H1 (cell line): ENCODE measurements around the gene KCNJ12. TPM values are rescaled to one million over a fixed set of nuclear protein-coding genes. Genes with fewer than 3 reads are reported as not detected.

Experiments
- CTCF ChIA-PET: fragments of 300-600 bp; sonication (Branson Sonifier 250); formaldehyde crosslinking; loops from one replicate; lab custom pipeline; 2021; ENCODE audit not compliant: partially characterized antibody; lab: Charles Lee
- POLR2A ChIA-PET: fragments of 300-600 bp; sonication (Branson Sonifier 250); formaldehyde crosslinking; loops from one replicate; lab custom pipeline; 2021; ENCODE audit warnings: inconsistent platforms; ENCODE audit not compliant: partially characterized antibody; lab: Charles Lee
- DNase-seq, 2 experiments: peaks; one replicate each; pipeline versions ENCODE4 v3.0.0 to v3.0.0-alpha.2; 2010 to 2022; ENCODE audit warnings: low spot score in 2 of 2, low read depth in 1 of 2, mixed read lengths in 1 of 2
- FAIRE-seq: peaks from 2 replicates; lab custom pipeline; 2011; peaks lifted over from hg19 to GRCh38; lab: Jason Lieb, UNC
- H2AFZ ChIP-seq: 2 replicates; pipeline ENCODE4 v1.8.1; 2012; ENCODE audit warnings: low read length, inconsistent platforms
- H2AK5ac ChIP-seq: 2 replicates; pipeline ENCODE4 v1.6.1; 2013; ENCODE audit warnings: low read depth, low read length
- H2BK120ac ChIP-seq: replicated peaks from 2 replicates; pipeline ENCODE3; 2013; ENCODE audit warnings: low read depth, low read length, inconsistent platforms
- H2BK12ac ChIP-seq: 2 replicates; pipeline ENCODE4 v1.6.1; 2013; ENCODE audit warnings: low read depth, low read length
- H2BK15ac ChIP-seq: 2 replicates; pipeline ENCODE4 v1.6.1; 2013; ENCODE audit warnings: low read length
- H2BK20ac ChIP-seq: 2 replicates; pipeline ENCODE4 v1.6.1; 2013; ENCODE audit warnings: low read length
- H2BK5ac ChIP-seq: 2 replicates; pipeline ENCODE4 v1.6.1; 2013; ENCODE audit warnings: low read depth, low read length
- H3K14ac ChIP-seq: 2 replicates; pipeline ENCODE4 v1.6.1; 2013; ENCODE audit warnings: inconsistent platforms; ENCODE audit not compliant: insufficient read length
- H3K18ac ChIP-seq: 2 replicates; pipeline ENCODE4 v1.6.1; 2013; ENCODE audit warnings: low read length; ENCODE audit errors: extremely low read depth
- H3K23ac ChIP-seq: 2 replicates; pipeline ENCODE4 v1.6.1; 2013; ENCODE audit warnings: inconsistent platforms; ENCODE audit not compliant: insufficient read length
- H3K23me2 ChIP-seq: 2 replicates; pipeline ENCODE4 v1.6.1; 2013; ENCODE audit warnings: low read depth, low read length
- H3K27ac ChIP-seq: 2 replicates; pipeline ENCODE4 v1.6.1; 2011; ENCODE audit warnings: low read depth, low read length, inconsistent platforms
- H3K27me3 ChIP-seq, 4 experiments: replicated peaks in 1 of 4; 1 replicate in 1 of 4; 2 replicates in 3 of 4; pipeline versions ENCODE4 v1.6.1 to v1.8.1; 2011 to 2013; ENCODE audit warnings: low read length in 3 of 4, mild to moderate bottlenecking in 3 of 4, inconsistent platforms in 2 of 4, mixed read lengths in 2 of 4, moderate library complexity in 1 of 4; ENCODE audit not compliant: control insufficient read depth in 3 of 4, insufficient read depth in 3 of 4; ENCODE audit errors: extremely low read depth in 1 of 4
- H3K36me3 ChIP-seq, 4 experiments: 2 replicates each; pipeline versions ENCODE4 v1.6.1 to v1.8.1; 2011 to 2013; ENCODE audit warnings: mild to moderate bottlenecking in 4 of 4, low read length in 3 of 4, moderate library complexity in 2 of 4, control low read depth in 1 of 4, inconsistent platforms in 1 of 4; ENCODE audit not compliant: insufficient read depth in 4 of 4, control insufficient read depth in 2 of 4
- H3K4ac ChIP-seq: replicated peaks from 2 replicates; pipeline ENCODE3; 2013; ENCODE audit warnings: low read length, low read depth, mixed read lengths, inconsistent platforms; ENCODE audit not compliant: insufficient read length
- H3K4me1 ChIP-seq, 4 experiments: replicated peaks in 1 of 4; 1 replicate in 1 of 4; 2 replicates in 3 of 4; pipeline versions ENCODE4 v1.6.1 to v1.8.1; 2011 to 2013; ENCODE audit warnings: low read length in 3 of 4, inconsistent platforms in 2 of 4, mixed read lengths in 1 of 4; ENCODE audit not compliant: insufficient read depth in 4 of 4, control insufficient read depth in 3 of 4
- H3K4me2 ChIP-seq, 2 experiments: 2 replicates each; pipeline versions ENCODE4 v1.6.1 to v1.8.1; 2011 to 2013; ENCODE audit warnings: low read depth in 2 of 2, low read length in 2 of 2, control low read depth in 1 of 2, inconsistent platforms in 1 of 2, mild to moderate bottlenecking in 1 of 2; ENCODE audit not compliant: insufficient read depth in 1 of 2
- H3K4me3 ChIP-seq, 4 experiments: fragments of 200-600, 300-600 bp in 1 of 4; sonication (generic), shearing (Covaris generic), sonication (Bioruptor Twin) in 1 of 4; 2 replicates each; pipeline versions ENCODE4 v1.5.1 to v1.8.1; 2011 to 2016; ENCODE audit warnings: low read length in 4 of 4, low read depth in 3 of 4, control low read depth in 2 of 4, inconsistent platforms in 2 of 4, mild to moderate bottlenecking in 2 of 4, mixed read lengths in 1 of 4, moderate library complexity in 1 of 4; ENCODE audit not compliant: insufficient read depth in 2 of 4; ENCODE audit errors: extremely low read depth in 1 of 4
- H3K56ac ChIP-seq: replicated peaks from 2 replicates; pipeline ENCODE3; 2013; ENCODE audit warnings: low read depth, mild to moderate bottlenecking, mixed read lengths, low read length, inconsistent platforms; ENCODE audit not compliant: insufficient read length
- H3K79me1 ChIP-seq: 2 replicates; pipeline ENCODE4 v1.6.1; 2013; ENCODE audit warnings: low read depth, low read length, control low read depth
- H3K79me2 ChIP-seq, 2 experiments: 2 replicates each; pipeline versions ENCODE4 v1.6.1 to v1.8.1; 2012 to 2013; ENCODE audit warnings: low read length in 2 of 2, mild to moderate bottlenecking in 2 of 2, inconsistent platforms in 1 of 2; ENCODE audit not compliant: insufficient read depth in 2 of 2, control insufficient read depth in 1 of 2
- H3K9ac ChIP-seq, 4 experiments: replicated peaks in 1 of 4; 1 replicate in 1 of 4; 2 replicates in 3 of 4; pipeline versions ENCODE4 v1.6.1 to v1.8.1; 2011 to 2013; ENCODE audit warnings: low read depth in 3 of 4, low read length in 3 of 4, control low read depth in 2 of 4, mild to moderate bottlenecking in 2 of 4, moderate library complexity in 2 of 4, inconsistent platforms in 1 of 4; ENCODE audit errors: extremely low read depth in 1 of 4
- H3K9me3 ChIP-seq, 2 experiments: 2 replicates each; pipeline versions ENCODE4 v1.6.1 to v1.8.1; 2012 to 2013; ENCODE audit warnings: mild to moderate bottlenecking in 2 of 2, moderate library complexity in 2 of 2, control low read depth in 1 of 2, inconsistent platforms in 1 of 2, low read depth in 1 of 2, low read length in 1 of 2, mixed read lengths in 1 of 2; ENCODE audit not compliant: insufficient read depth in 2 of 2
- H4K20me1 ChIP-seq, 2 experiments: replicated peaks in 1 of 2; 2 replicates each; pipeline versions ENCODE3 to v1.8.1; 2011 to 2013; ENCODE audit warnings: inconsistent platforms in 2 of 2, low read length in 2 of 2, mild to moderate bottlenecking in 1 of 2; ENCODE audit not compliant: insufficient read depth in 2 of 2, control insufficient read depth in 1 of 2
- H4K5ac ChIP-seq: 2 replicates; pipeline ENCODE4 v1.6.1; 2013; ENCODE audit warnings: low read length, low read depth, mixed read lengths, inconsistent platforms; ENCODE audit not compliant: insufficient read length
- H4K8ac ChIP-seq: 2 replicates; pipeline ENCODE4 v1.8.0; 2013; ENCODE audit warnings: mild to moderate bottlenecking, moderate library complexity, low read length, inconsistent platforms; ENCODE audit not compliant: insufficient read depth; ENCODE audit errors: extremely low read depth
- H4K91ac ChIP-seq: replicated peaks from 2 replicates; pipeline ENCODE3; 2013; ENCODE audit warnings: low read length, mixed read lengths, inconsistent platforms; ENCODE audit not compliant: insufficient read length
- ASH2L ChIP-seq: fragments of 200-600, 300-600 bp; sonication (generic); IDR thresholded peaks from one replicate; pipeline ENCODE4 v1.7.1; 2017; ENCODE audit warnings: low read length
- ATF3 ChIP-seq: IDR thresholded peaks from 2 replicates; pipeline ENCODE4 v1.6.1; 2011; ENCODE audit warnings: low read depth, mild to moderate bottlenecking, low read length; ENCODE audit not compliant: insufficient read depth
- BACH1 ChIP-seq: IDR thresholded peaks from 2 replicates; pipeline ENCODE4 v1.6.1; 2012; ENCODE audit warnings: low read length, improper control_type of control experiment
- CTCF ChIP-seq, 3 experiments: IDR thresholded peaks; 1 replicate in 2 of 3; 2 replicates in 1 of 3; pipeline versions ENCODE4 v1.5.1 to v1.6.1; 2011; ENCODE audit warnings: low read length in 3 of 3, mild to moderate bottlenecking in 3 of 3, inconsistent platforms in 2 of 3, low read depth in 1 of 3, moderate library complexity in 1 of 3; ENCODE audit not compliant: insufficient read depth in 1 of 3; ENCODE audit errors: control extremely low read depth in 1 of 3
- HDAC6 ChIP-seq: IDR thresholded peaks from one replicate; pipeline ENCODE4 v1.7.1; 2012; ENCODE audit warnings: low read depth, mild to moderate bottlenecking, inconsistent platforms, low read length, moderate library complexity
- SIRT6 ChIP-seq: IDR thresholded peaks from one replicate; pipeline ENCODE4 v1.7.1; 2012; ENCODE audit warnings: low read length, inconsistent platforms
- SIX5 ChIP-seq: IDR thresholded peaks from 2 replicates; pipeline ENCODE4 v1.6.1; 2011; ENCODE audit warnings: mild to moderate bottlenecking, low read depth, low read length
- SP2 ChIP-seq: IDR thresholded peaks from 2 replicates; pipeline ENCODE4 v1.6.1; 2012; ENCODE audit warnings: mild to moderate bottlenecking, low read length, inconsistent platforms
- TEAD4 ChIP-seq: IDR thresholded peaks from 2 replicates; pipeline ENCODE4 v1.6.1; 2012; ENCODE audit warnings: low read depth, low read length, inconsistent platforms, mixed read lengths
- WGBS, 2 experiments: shearing (Covaris generic) in 1 of 2; methylation state at CpG; one replicate each; pipeline versions ENCODE4 v1.1.6 to v1.1.7; 2013 to 2015; ENCODE audit warnings: low lambda C conversion rate in 2 of 2, mixed read lengths in 2 of 2, inconsistent platforms in 1 of 2, low coverage in 1 of 2, missing lambda C conversion rate in 1 of 2; ENCODE audit not compliant: insufficient replicate concordance in 2 of 2, insufficient coverage in 1 of 2, insufficient read length in 1 of 2; ENCODE audit errors: extremely low coverage in 1 of 2, missing lambda C conversion rate in 1 of 2; 5-methylcytosine and 5-hydroxymethylcytosine counted together
- polyA plus RNA-seq, 7 experiments: library from polyadenylated mRNA; depleted of rRNA in 3 of 7; stranded (reverse) in 5 of 7; unstranded in 2 of 7; fragments of >200 nt in 5 of 7; fragments of 200-250 nt in 2 of 7; gene quantifications; 1 replicate in 5 of 7; 2 replicates in 1 of 7; 4 replicates in 1 of 7; pipeline versions ENCODE4 v1.2.1 to v1.2.3, GENCODE V29; 2011 to 2013; ENCODE audit warnings: missing spikeins in 2 of 7, mixed read lengths in 2 of 7
- total RNA-seq: library from RNA; stranded (reverse); fragmentation: NEBNext Ultra II Directional; extraction: Animal tissue kit (Norgen Biotek cat#: 25700); gene quantifications from 2 replicates; pipeline ENCODE4 v1.2.1, GENCODE V29; 2021

KCNJ12 gene
- total and polyA plus RNA-seq, 2 of the 8 experiments (the other 6 are each of a cell fraction or from before 2014, with no cell fraction given): 1.2 to 1.5 TPM

- H2BK20ac ChIP-seq: no peak overlapping the region
- H3K18ac ChIP-seq: no peak overlapping the region; the same call in 1 of the 2 replicates
- no peak overlapping the region for H3K4ac ChIP-seq
- H2AFZ ChIP-seq: no peak overlapping the region
- H3K27ac ChIP-seq: no peak overlapping the region
- H4K8ac ChIP-seq: no peak overlapping the region
- H3K4me3 ChIP-seq: no peak overlapping the region
- H2BK5ac ChIP-seq: no peak overlapping the region
- CTCF ChIA-PET: no interaction called here
- H2AK5ac ChIP-seq: no peak overlapping the region; the same call in 1 of the 2 replicates
- H2BK15ac ChIP-seq: no peak overlapping the region
- H3K9ac ChIP-seq: no peak overlapping the region
- no peak for DNase-seq
- H3K27me3 ChIP-seq: no peaks in the 10 kb centered on the region
- no peaks in the 10 kb centered on the region for H3K79me2 ChIP-seq
- H2BK12ac ChIP-seq: no peak overlapping the region
- no peak overlapping the region for H3K14ac ChIP-seq
- H3K9me3 ChIP-seq: peaks cover 0 to 10% of the 10 kb centered on the region in 2 experiments; a peak in 2 of 4 replicates
- no peaks in the 10 kb centered on the region for H3K79me1 ChIP-seq
- peaks cover 0 to 4% of the 10 kb centered on the region in 2 experiments for H4K20me1 ChIP-seq
- H3K4me2 ChIP-seq: no peak overlapping the region
- H3K23ac ChIP-seq: no peak overlapping the region
- no peaks in the 10 kb centered on the region for H3K36me3 ChIP-seq
- H4K91ac ChIP-seq: no peak overlapping the region
- FAIRE-seq: peak; percentile 77
- H3K4me1 ChIP-seq: no peaks in the 10 kb centered on the region; a peak in 1 of 7 replicates
- no peak overlapping the region for H3K56ac ChIP-seq
- no peak overlapping the region for H2BK120ac ChIP-seq
- POLR2A ChIA-PET: interaction anchor here (0.8 kb wide), 1 partner anchor 44 kb away, joined by 3 read pairs; no protein-coding TSS in a partner anchor
- 88% methylated on average over 23 of the region's 25 CpGs; no CpG with 5 or more reads in 1 of the 2 experiments for WGBS, 2 experiments
- H3K23me2 ChIP-seq: no peaks in the 10 kb centered on the region
- H4K5ac ChIP-seq: no peak overlapping the region
- TF ChIP-seq BACH1: no peak
- TF ChIP-seq TEAD4: no peak
- no peak for TF ChIP-seq ATF3
- no peak for TF ChIP-seq ASH2L
- no peak for TF ChIP-seq SIX5
- no peak for TF ChIP-seq SP2
- TF ChIP-seq CTCF (IDR thresholded peaks at IDR 0.05; ENCODE audit: control extremely low read depth in 1 of 3, insufficient read depth in 1 of 3, low read depth in 1 of 3, low read length in 3 of 3): no peak
- no peak for TF ChIP-seq SIRT6
- TF ChIP-seq HDAC6: no peak
These were observed 43.4 kb downstream of the KCNJ12 start for GRCh38 chr17:21419299-21420239.
